ENCODE results near the gene NAIF1. TPM values are rescaled to one million over a fixed set of nuclear protein-coding genes. Genes with fewer than 3 reads are reported as not detected.
A peak's percentile ranks its signal among the peaks of the same experiment; 100 is the strongest.

Gene NAIF1
- total RNA-seq, 6 experiments from 2014 or later = 3.9 to 6.8 (median 5.7) TPM

DNA sequence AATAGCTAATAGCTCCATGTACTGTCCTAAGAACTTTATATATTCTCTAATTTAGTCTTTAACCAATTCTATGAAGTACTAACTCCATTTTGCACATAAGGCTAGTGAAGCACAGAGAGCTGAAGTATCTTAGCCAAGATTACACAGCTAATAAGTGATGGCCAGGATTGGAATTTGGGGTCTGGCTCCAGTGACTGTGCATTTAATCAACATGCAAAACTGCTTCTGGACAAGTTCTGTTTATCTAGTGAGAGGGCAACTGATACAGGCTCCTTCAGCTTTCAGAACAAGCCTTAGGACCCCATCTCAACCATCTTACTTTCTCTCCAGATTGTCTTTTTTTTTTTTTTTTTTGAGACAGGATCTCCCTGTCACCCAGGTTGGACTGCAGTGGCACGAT lies 22.2 kb upstream of the NAIF1 start:
- ATAC-seq = no peak
- Histone ChIP-seq H3K36me3 (no peaks in the 10 kb centered on the region), H3K27me3 (no peaks in the 10 kb centered on the region), H3K27ac (no peak overlapping the region), H3K9me3 (no peaks in the 10 kb centered on the region), H3K4me3 (no peak overlapping the region), H3K4me1 (peaks cover 0 to 17% (median 0%) of the 10 kb centered on the region in 4 donors)
- no peak for DNase-seq
- WGBS (ENCODE audit: insufficient coverage, low coverage, low lambda C conversion rate, missing lambda C conversion rate) = no CpG with 5 or more reads among the region's 1 CpG
- no peak for TF ChIP-seq POLR2A (IDR thresholded peaks at IDR 0.05)
- TF ChIP-seq, protein P1, sequence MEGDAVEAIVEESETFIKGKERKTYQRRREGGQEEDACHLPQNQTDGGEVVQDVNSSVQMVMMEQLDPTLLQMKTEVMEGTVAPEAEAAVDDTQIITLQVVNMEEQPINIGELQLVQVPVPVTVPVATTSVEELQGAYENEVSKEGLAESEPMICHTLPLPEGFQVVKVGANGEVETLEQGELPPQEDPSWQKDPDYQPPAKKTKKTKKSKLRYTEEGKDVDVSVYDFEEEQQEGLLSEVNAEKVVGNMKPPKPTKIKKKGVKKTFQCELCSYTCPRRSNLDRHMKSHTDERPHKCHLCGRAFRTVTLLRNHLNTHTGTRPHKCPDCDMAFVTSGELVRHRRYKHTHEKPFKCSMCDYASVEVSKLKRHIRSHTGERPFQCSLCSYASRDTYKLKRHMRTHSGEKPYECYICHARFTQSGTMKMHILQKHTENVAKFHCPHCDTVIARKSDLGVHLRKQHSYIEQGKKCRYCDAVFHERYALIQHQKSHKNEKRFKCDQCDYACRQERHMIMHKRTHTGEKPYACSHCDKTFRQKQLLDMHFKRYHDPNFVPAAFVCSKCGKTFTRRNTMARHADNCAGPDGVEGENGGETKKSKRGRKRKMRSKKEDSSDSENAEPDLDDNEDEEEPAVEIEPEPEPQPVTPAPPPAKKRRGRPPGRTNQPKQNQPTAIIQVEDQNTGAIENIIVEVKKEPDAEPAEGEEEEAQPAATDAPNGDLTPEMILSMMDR (IDR thresholded peaks at IDR 0.05) = no peak
- intact Hi-C loops (cut with DNase I) = no loop called here

DNA sequence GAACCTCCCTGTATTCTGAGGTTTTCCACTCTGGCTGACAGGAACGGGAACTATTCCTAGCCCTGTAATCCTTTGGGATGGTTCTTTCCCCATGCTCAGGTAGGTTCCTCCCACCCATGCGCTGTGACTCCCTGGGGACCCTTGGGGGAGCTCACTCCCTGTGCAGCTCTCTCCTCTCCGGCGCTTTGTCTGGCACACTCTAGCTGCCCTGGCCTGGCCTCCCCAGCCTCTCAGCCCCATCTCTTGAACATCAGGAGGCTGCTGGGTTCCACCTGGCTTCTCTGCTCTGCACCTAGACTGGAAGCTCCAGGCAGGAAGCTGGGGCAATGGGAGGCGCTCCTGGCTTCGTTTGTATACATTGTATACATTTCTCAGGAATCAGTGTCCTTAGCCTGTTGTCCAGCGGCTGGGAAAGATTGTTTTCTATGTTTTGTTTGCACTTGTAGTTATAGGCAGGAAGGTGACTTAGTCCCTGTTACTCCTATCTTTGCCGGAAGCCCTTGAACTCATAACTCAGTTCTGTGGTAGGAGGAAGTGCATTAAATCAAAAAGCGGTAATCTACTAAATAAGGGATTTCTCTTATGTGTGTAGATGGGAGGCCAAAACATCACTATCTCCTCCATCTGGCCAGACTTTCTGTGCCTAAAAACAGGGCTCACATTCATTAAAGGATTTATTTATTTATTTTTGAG lies 21.3 kb upstream of the NAIF1 start:
- intact Hi-C loops (cut with DNase I) = no loop called here
- Histone ChIP-seq H3K27ac (no peak overlapping the region), H3K9me3 (no peaks in the 10 kb centered on the region), H3K36me3 (no peaks in the 10 kb centered on the region), H3K4me3 (no peak overlapping the region), H3K27me3 (no peaks in the 10 kb centered on the region), H3K4me1 (peaks cover 0 to 15% (median 0%) of the 10 kb centered on the region in 4 donors)
- ATAC-seq (peak in 3 of 4 donors; percentile 14 to 27 (median 17)), DNase-seq (peak in 1 of 3 donors; percentile 46)
- TF ChIP-seq, protein P1 (IDR thresholded peaks at IDR 0.05) = no peak
- TF ChIP-seq POLR2A (IDR thresholded peaks at IDR 0.05) = no peak
- WGBS (ENCODE audit: insufficient coverage, low coverage, low lambda C conversion rate, missing lambda C conversion rate) = 67% methylated on average over 7 of the region's 9 CpGs

DNA sequence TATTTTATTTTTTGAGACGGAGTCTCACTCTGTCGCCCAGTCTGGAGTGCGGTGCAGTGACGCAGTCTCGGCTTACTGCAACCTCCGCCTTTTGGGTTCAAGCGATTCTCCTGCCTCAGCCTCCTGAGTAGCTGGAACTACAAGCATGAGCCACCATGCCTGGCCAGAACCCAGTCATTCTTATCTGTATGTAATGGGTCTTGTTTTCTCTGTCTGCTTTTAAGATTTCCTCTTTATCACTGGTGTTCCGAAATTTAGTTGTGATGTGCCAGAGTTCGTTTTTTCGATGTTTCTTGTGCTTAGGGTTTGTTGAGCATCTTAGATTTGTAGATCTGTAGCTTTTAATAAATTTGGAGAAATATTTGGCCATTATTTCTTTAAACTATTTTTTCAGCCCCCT lies 20.1 kb upstream of the NAIF1 start:
- H3K9me3 ChIP-seq = no peaks in the 10 kb centered on the region
- peaks cover 0 to 7% (median 0%) of the 10 kb centered on the region in 4 donors for H3K4me1 ChIP-seq
- DNase-seq (no peak), ATAC-seq (no peak)
- TF ChIP-seq, protein P1 (IDR thresholded peaks at IDR 0.05) = no peak
- TF ChIP-seq POLR2A (IDR thresholded peaks at IDR 0.05) = no peak
- H3K27ac ChIP-seq = no peak overlapping the region
- H3K36me3 ChIP-seq = no peaks in the 10 kb centered on the region
- intact Hi-C loops (cut with DNase I) = no loop called here
- H3K4me3 ChIP-seq = no peak overlapping the region
- WGBS (ENCODE audit: insufficient coverage, low coverage, low lambda C conversion rate, missing lambda C conversion rate) = 85% methylated on average over 10 of the region's 10 CpGs
- no peaks in the 10 kb centered on the region for H3K27me3 ChIP-seq

DNA sequence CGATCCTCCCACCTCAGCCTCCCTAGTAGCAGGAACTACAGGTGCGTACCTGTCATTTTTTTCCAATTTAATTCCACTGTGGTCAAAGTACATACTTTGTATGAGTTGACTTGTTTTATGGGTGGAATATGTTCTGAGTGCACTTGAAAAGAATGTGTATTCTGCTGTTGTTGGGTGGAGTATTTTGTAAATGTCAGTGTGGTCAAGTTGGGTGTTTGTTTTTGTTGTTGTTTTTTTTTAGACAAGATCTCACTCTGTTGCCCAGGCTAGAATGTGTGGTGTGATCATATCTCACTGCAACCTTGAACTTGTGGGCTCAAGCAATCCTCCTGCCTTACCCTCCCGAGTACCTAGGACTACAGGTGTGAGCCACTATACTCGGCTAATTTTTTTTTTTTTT lies 18.8 kb upstream of the NAIF1 start:
- DNase-seq (no peak), ATAC-seq (no peak)
- Histone ChIP-seq H3K36me3 (no peaks in the 10 kb centered on the region), H3K4me1 (peaks cover 0 to 14% (median 0%) of the 10 kb centered on the region in 4 donors), H3K27me3 (no peaks in the 10 kb centered on the region), H3K27ac (no peak overlapping the region), H3K9me3 (no peaks in the 10 kb centered on the region), H3K4me3 (no peak overlapping the region)
- WGBS (ENCODE audit: insufficient coverage, low coverage, low lambda C conversion rate, missing lambda C conversion rate) = 82% methylated on average over 4 of the region's 4 CpGs
- no peak for TF ChIP-seq POLR2A (IDR thresholded peaks at IDR 0.05)
- TF ChIP-seq, protein P1 (IDR thresholded peaks at IDR 0.05) = no peak
- intact Hi-C loops (cut with DNase I) = no loop called here
